GM10847 (cell line): ENCODE measurements around the gene RRP1B.

Experiments used
- POLR2A ChIP-seq: IDR thresholded peaks from 2 replicates; pipeline ENCODE4 v1.6.1; 2011; ENCODE audit not compliant: insufficient read length; ENCODE audit errors: extremely low read depth

RRP1B gene

GRCh38 chr21:43734928-43735229 is 75.5 kb downstream of the RRP1B start:
- no peak for TF ChIP-seq POLR2A

- TF ChIP-seq POLR2A: no peak
Observed at GRCh38 chr21:43735236-43736091, 76.1 kb downstream of the RRP1B start.

- TF ChIP-seq POLR2A: no peak
Observed at GRCh38 chr21:43736224-43736883, 77.0 kb downstream of the RRP1B start.

- no peak for TF ChIP-seq POLR2A
Observed at GRCh38 chr21:43737158-43737950, 78.0 kb downstream of the RRP1B start.

- TF ChIP-seq POLR2A: no peak
Observed at GRCh38 chr21:43739621-43740435, 80.5 kb downstream of the RRP1B start.

GRCh38 chr21:43740497-43741156 is 81.3 kb downstream of the RRP1B start:
- no peak for TF ChIP-seq POLR2A

- no peak for TF ChIP-seq POLR2A
Observed at GRCh38 chr21:43741423-43742096, 82.2 kb downstream of the RRP1B start.

- no peak for TF ChIP-seq POLR2A
Observed at GRCh38 chr21:43743947-43744346, 84.6 kb downstream of the RRP1B start.

GRCh38 chr21:43744725-43745124 is 85.4 kb downstream of the RRP1B start:
- no peak for TF ChIP-seq POLR2A
